Bronchial epithelial cell (primary cell): ENCODE data around the gene ATP5IF1. TPM values are rescaled to one million over a fixed set of nuclear protein-coding genes. Genes with fewer than 3 reads are reported as not detected.

ENCODE experiments used
- DNase-seq: peaks from one replicate; pipeline ENCODE4 v3.0.0-alpha.2; 2010; ENCODE audit warnings: low read depth
- FAIRE-seq: peaks from 2 replicates; lab custom pipeline; 2011; peaks lifted over from hg19 to GRCh38; lab: Jason Lieb, UNC
- H3K27me3 ChIP-seq: 2 replicates; pipeline ENCODE4 v1.5.1; 2011; ENCODE audit warnings: low read length; ENCODE audit not compliant: control insufficient read depth, insufficient read depth
- H3K36me3 ChIP-seq: 2 replicates; pipeline ENCODE4 v1.5.1; 2011; ENCODE audit warnings: low read length; ENCODE audit not compliant: control insufficient read depth, insufficient read depth
- H3K4me3 ChIP-seq: 2 replicates; pipeline ENCODE4 v1.5.1; 2011; ENCODE audit warnings: mild to moderate bottlenecking, low read depth, low read length, control low read depth
- CTCF ChIP-seq: IDR thresholded peaks from 2 replicates; pipeline ENCODE4 v1.5.1; 2011; ENCODE audit warnings: mild to moderate bottlenecking, moderate library complexity, low read length, control low read depth, inconsistent platforms; ENCODE audit not compliant: insufficient read depth, severe bottlenecking
- total RNA-seq: library from RNA; depleted of rRNA; stranded (reverse); fragments of >200 nt; gene quantifications from 2 replicates; pipeline ENCODE4 v1.2.1, GENCODE V29; 2014

Gene ATP5IF1
- total RNA-seq, 1 donor from 2014 or later: 286 TPM

GRCh38 chr1:28248273-28249012 lies 12.5 kb downstream of the ATP5IF1 start:
- no peaks in the 10 kb centered on the region for H3K27me3 ChIP-seq
- H3K4me3 ChIP-seq: no peak overlapping the region
- peak; percentile 85 for TF ChIP-seq CTCF
- H3K36me3 ChIP-seq: no peaks in the 10 kb centered on the region
- DNase-seq (peak; percentile 68), FAIRE-seq (no peak)

- Histone ChIP-seq H3K4me3 (no peak overlapping the region), H3K36me3 (no peaks in the 10 kb centered on the region), H3K27me3 (no peaks in the 10 kb centered on the region)
- FAIRE-seq (no peak), DNase-seq (peak; percentile 89)
- TF ChIP-seq CTCF: no peak
Measured at GRCh38 chr1:28249013-28249865, 13.3 kb downstream of the ATP5IF1 start.

GRCh38 chr1:28249866-28250295 lies 14.0 kb downstream of the ATP5IF1 start:
- Histone ChIP-seq H3K36me3 (no peaks in the 10 kb centered on the region), H3K4me3 (no peak overlapping the region), H3K27me3 (no peaks in the 10 kb centered on the region)
- FAIRE-seq (no peak), DNase-seq (peak; percentile 29)
- no peak for TF ChIP-seq CTCF

- TF ChIP-seq CTCF: no peak
- H3K4me3 ChIP-seq: no peak overlapping the region
- DNase-seq (no peak), FAIRE-seq (no peak)
- no peaks in the 10 kb centered on the region for H3K27me3 ChIP-seq
- H3K36me3 ChIP-seq: no peaks in the 10 kb centered on the region
Measured at GRCh38 chr1:28256197-28256827, 20.4 kb downstream of the ATP5IF1 start.

GRCh38 chr1:28257736-28258135 lies 21.8 kb downstream of the ATP5IF1 start:
- TF ChIP-seq CTCF: no peak
- no peaks in the 10 kb centered on the region for H3K27me3 ChIP-seq
- H3K36me3 ChIP-seq: peaks cover 3% of the 10 kb centered on the region
- H3K4me3 ChIP-seq: no peak overlapping the region
- FAIRE-seq (no peak), DNase-seq (no peak)
